ENCODE measurements around the gene TCFL5.

The TCFL5 gene

DNA sequence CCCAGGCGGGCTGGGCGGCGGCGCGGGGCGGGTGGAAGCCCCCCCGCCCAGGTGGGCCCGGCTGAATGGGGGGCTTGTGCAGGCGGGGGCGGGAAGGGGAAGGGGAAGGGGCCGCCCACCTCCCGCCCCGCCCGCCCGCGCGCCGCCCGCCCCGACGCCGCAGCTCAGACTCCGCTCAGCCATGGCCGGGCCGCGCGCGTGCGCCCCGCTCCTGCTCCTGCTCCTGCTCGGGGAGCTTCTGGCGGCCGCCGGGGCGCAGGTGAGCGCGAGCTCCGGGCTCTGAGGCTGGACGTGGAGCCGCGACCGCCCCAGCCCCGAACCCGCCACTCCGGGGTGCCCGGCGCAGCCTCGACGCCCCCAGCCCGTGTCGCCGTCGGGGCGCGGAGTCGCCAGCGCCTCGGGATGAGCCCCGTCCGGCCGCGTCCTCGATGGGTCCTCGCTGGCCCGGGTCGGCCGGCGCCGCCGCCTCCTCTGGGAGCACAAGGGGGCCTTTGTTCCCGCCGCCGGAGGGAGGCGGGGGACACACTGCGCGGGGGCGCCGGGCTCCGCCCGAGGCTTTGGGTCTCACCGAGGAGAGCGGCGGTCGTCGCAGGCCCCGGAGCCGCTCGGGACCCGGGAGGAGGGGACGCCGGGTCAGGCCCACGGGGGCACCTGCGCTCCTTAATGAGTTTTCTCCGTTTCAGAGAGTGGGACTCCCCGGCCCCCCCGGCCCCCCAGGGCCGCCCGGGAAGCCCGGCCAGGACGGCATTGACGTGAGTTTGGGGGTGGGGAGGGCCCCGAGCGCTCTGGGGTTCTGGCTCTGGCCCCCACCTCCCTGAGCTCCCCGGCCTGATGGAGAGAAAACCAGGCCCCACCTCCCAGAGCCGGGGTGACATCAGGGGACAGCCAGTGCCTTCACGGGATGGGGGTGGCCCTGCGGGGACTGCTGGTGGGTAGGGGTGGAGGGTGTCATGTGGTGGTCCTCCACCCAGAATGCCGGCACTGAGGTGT is 44.4 kb downstream of the TCFL5 start, which contains the start of gene COL9A3:
TSS of gene COL9A3 (plus strand) at position 167 of the 990 bp plus-strand sequence. CDS start at position 182, 15 bp downstream.
- peak within 1 kb of the TSS; percentile 39 for H3K4me3 Mint-ChIP-seq
- peak; percentile 38 for ATAC-seq (ENCODE audit: low read depth)
- H3K9me3 Mint-ChIP-seq = no peaks in the 10 kb centered on the region
- peaks cover 10% of the 10 kb centered on the region for H3K27me3 Mint-ChIP-seq
- DNase-seq (ENCODE audit: low spot score in 2 of 2) = no peak
- H3K36me3 Mint-ChIP-seq = peaks cover 4% of the 10 kb centered on the region
- H3K27ac Mint-ChIP-seq = no peak within 1 kb of the TSS
- H3K4me1 Mint-ChIP-seq = peaks cover 5% of the 10 kb centered on the region

DNA sequence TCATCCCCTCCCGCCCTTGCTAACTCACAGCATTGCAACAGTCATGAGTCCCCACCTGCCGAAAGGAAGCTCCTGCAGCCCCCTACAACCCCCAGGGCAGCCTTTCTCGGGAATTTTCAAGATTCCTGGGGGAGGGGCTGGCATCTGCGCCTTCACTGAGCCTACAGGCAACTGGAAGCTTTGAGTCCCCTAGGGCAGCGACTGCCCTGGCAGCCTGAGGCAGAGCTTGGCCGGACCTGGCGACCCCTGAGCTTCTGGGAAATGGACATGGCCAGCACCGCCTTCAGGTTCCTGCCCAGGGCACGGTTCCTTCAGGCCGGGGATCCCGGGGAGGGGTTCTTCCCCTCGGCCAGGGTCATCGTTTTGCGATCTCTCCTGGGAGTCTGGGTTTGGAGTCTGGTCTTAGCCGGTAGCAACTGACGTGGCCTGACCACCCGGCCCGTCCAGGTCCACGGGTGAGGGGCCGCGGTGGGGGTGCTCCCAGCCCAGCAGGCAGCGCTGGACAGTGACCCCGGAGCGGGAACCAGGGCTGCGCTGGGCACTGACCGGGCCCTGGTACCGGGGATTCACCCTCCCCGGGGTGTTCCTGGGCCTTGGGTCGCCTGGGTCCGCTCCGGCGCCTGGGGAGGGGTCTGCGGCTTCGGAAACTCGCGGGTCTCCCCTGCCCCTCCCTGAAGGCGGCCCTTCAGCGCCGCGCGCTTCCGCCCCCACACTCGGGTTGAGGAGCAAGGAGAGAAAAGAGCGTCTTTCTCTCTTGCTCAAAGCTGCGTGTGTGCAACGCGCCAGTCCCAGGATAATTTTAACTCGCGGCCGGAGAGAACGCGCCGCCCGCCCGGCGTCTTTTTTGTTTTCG is 45.4 kb downstream of the TCFL5 start:
- H3K4me3 Mint-ChIP-seq = peak overlapping the region; percentile 39

DNA sequence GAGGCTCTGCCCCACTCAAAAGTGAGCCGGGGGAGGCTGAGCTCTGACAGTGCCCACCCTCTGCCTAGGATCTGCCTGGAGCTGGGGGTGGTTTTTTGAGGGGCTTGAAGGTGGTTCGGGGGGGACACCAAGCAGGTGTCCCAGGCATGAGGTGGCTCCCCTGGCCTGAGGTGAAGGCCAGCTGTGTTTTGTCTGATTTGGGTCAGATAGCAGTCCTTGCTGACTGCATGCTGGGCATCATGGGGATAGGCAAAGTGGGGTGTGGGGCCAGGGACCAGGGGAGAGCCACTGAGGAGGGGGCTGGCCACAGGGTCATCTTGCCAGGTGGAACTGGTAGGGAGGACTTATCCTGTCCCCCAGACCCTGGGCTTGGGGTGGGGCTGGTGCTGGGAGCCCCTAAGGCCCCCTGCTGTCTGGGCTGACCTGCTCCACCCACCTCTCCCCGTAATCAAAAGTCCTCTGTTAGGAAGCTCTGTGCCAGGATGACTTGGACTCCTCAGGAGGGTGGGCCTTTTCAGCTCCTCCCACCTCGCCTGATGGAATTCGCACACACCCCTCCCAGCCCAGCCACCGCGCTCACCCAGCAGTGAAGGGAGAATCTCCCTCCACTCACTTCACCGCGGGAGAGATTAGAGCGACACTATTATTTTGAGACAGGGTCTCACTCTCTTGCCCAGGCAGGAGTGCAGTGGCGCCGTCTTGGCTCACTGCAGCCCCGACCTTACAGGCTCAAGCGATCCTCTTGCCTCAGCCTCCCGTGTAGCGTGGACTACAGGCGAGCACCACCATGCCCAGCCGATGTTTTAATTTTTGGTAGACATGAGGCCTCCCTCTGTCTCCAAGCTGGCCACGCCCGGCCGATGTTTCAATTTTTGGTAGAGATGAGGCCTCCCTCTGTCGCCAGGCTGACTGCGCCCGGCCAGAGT is 46.3 kb downstream of the TCFL5 start:
- H3K36me3 Mint-ChIP-seq = peaks cover 8% of the 10 kb centered on the region
- ATAC-seq (ENCODE audit: low read depth) = no peak
- H3K4me1 Mint-ChIP-seq = peaks cover 5% of the 10 kb centered on the region
- no peaks in the 10 kb centered on the region for H3K9me3 Mint-ChIP-seq
- H3K27me3 Mint-ChIP-seq = peaks cover 9% of the 10 kb centered on the region
- no peak overlapping the region for H3K27ac Mint-ChIP-seq
- no peak for DNase-seq (ENCODE audit: low spot score in 2 of 2)
- peak overlapping the region; percentile 39 for H3K4me3 Mint-ChIP-seq

More for the DNA sequence above, 45.4 kb downstream of the TCFL5 start:
- peaks cover 8% of the 10 kb centered on the region for H3K36me3 Mint-ChIP-seq
- no peak for DNase-seq (ENCODE audit: low spot score in 2 of 2)
- ATAC-seq (ENCODE audit: low read depth) = peak; percentile 23
- H3K9me3 Mint-ChIP-seq = no peaks in the 10 kb centered on the region
- H3K4me1 Mint-ChIP-seq = peaks cover 5% of the 10 kb centered on the region
- H3K27ac Mint-ChIP-seq = no peak overlapping the region
- H3K27me3 Mint-ChIP-seq = peaks cover 10% of the 10 kb centered on the region

DNA sequence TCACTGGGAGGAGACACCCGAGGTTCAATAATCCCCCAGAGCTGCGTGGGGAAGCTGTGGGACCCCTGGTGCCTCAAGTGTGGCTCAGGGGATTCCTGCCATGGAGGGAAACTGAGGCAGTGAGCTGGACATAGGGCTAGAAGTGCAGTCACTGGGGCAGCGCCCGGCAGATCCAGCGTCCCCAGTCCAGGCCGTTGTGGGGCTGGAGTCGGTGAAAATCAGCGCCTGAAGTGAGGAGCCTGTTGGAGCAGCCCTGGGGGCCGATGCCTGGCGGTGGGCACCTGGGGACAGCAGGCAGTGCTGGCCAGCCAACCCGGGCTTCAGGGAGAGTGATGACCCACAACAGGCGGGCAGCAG is 46.9 kb downstream of the TCFL5 start:
- no peaks in the 10 kb centered on the region for H3K9me3 Mint-ChIP-seq
- ATAC-seq (ENCODE audit: low read depth) (no peak), DNase-seq (ENCODE audit: low spot score in 2 of 2) (no peak)
- no peak overlapping the region for H3K27ac Mint-ChIP-seq
- peaks cover 8% of the 10 kb centered on the region for H3K27me3 Mint-ChIP-seq
- H3K36me3 Mint-ChIP-seq = peaks cover 8% of the 10 kb centered on the region
- no peak overlapping the region for H3K4me3 Mint-ChIP-seq
- peaks cover 5% of the 10 kb centered on the region for H3K4me1 Mint-ChIP-seq

DNA sequence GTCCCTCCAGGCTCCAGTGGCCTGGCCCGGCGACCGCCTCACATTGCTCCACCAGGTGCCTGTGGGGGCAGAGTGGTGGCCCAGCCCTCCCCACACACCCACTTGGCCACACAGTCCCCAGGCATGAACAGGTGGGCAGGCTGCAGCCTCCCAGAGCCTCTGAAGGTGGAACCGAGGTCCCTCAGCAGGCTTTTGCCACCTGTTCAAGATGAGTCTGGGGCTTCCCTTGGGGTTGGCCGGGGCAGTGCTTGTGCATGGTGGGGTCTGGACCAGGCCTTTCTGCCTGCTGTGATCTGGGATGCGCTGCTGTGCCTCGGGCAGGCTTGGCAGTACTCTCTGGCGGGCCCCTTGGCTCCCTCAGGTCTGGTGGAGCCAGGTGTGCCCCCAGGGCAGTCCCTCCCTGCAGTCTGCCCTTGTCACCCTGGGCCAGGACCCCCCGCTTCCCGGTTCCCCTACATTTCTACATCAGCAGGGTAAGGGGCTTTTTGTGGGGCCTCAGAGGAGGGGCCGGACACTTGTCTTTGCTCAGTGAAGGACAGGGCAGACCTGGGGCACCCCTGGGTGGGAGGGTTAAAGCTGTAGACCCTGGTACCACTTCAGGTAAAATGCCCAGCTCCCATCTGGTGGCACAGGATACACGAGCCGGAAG is 47.4 kb downstream of the TCFL5 start:
- Mint-ChIP-seq H3K27me3 (peaks cover 8% of the 10 kb centered on the region), H3K4me1 (peaks cover 5% of the 10 kb centered on the region), H3K36me3 (peaks cover 10% of the 10 kb centered on the region), H3K9me3 (no peaks in the 10 kb centered on the region), H3K27ac (no peak overlapping the region), H3K4me3 (no peak overlapping the region)
- ATAC-seq (ENCODE audit: low read depth) (peak; percentile 14), DNase-seq (ENCODE audit: low spot score in 2 of 2) (no peak)

DNA sequence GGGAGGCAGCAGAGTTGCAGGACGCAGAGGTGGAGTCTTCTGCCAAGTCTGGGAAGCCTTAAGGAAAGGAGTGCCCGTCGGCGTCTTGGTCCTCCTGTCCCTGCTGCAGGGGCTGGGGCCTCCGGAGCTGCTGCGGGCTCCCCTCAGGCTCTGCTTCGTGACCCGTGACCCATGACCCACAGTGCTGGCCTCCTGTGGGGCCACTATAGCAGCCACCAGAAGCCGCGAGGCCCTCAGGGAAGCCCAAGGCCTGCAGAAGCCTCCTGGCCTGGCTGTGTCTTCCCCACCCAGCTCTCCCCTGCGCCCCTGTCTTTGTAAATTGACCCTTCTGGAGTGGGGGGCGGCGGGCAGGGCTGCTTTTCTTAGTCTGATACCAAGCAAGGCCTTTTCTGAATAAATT is 48.0 kb downstream of the TCFL5 start:
- Mint-ChIP-seq H3K27me3 (peaks cover 8% of the 10 kb centered on the region), H3K27ac (no peak overlapping the region), H3K4me1 (peaks cover 5% of the 10 kb centered on the region), H3K4me3 (no peak overlapping the region), H3K36me3 (peaks cover 10% of the 10 kb centered on the region), H3K9me3 (no peaks in the 10 kb centered on the region)
- no peak for ATAC-seq (ENCODE audit: low read depth)
- DNase-seq (ENCODE audit: low spot score in 2 of 2) = no peak

DNA sequence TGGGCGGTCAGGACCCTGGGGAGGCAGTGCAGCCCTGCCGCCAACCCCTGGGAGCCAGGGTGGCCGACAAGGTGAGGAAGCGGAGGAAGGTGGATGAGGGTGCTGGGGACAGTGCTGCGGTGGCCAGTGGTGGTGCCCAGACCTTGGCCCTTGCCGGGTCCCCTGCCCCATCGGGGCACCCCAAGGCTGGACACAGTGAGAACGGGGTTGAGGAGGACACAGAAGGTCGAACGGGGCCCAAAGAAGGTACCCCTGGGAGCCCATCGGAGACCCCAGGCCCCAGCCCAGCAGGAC is 48.8 kb downstream of the TCFL5 start:
- H3K36me3 Mint-ChIP-seq = peaks cover 14% of the 10 kb centered on the region
- H3K27ac Mint-ChIP-seq = no peak overlapping the region

DNA sequence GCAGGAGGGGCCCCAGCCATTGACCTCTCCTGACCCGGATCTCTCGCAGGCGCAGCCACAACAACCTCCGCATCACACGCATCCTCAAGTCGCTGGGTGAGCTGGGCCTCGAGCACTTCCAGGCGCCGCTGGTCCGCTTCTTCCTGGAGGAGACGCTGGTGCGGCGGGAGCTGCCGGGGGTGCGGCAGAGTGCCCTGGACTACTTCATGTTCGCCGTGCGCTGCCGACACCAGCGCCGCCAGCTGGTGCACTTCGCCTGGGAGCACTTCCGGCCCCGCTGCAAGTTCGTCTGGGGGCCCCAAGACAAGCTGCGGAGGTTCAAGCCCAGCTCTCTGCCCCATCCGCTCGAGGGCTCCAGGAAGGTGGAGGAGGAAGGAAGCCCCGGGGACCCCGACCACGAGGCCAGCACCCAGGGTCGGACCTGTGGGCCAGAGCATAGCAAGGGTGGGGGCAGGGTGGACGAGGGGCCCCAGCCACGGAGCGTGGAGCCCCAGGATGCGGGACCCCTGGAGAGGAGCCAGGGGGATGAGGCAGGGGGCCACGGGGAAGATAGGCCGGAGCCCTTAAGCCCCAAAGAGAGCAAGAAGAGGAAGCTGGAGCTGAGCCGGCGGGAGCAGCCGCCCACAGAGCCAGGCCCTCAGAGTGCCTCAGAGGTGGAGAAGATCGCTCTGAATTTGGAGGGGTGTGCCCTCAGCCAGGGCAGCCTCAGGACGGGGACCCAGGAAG is 49.3 kb downstream of the TCFL5 start:
- Mint-ChIP-seq H3K9me3 (no peaks in the 10 kb centered on the region), H3K4me1 (peaks cover 7% of the 10 kb centered on the region), H3K4me3 (no peak overlapping the region), H3K36me3 (peaks cover 14% of the 10 kb centered on the region), H3K27ac (no peak overlapping the region), H3K27me3 (peaks cover 8% of the 10 kb centered on the region)
- no peak for DNase-seq (ENCODE audit: low spot score in 2 of 2)
- no peak for ATAC-seq (ENCODE audit: low read depth)

More for the DNA sequence above, 48.8 kb downstream of the TCFL5 start:
- Mint-ChIP-seq H3K4me1 (peaks cover 5% of the 10 kb centered on the region), H3K4me3 (no peak overlapping the region), H3K27me3 (peaks cover 8% of the 10 kb centered on the region), H3K9me3 (no peaks in the 10 kb centered on the region)
- ATAC-seq (ENCODE audit: low read depth) (no peak), DNase-seq (ENCODE audit: low spot score in 2 of 2) (no peak)

DNA sequence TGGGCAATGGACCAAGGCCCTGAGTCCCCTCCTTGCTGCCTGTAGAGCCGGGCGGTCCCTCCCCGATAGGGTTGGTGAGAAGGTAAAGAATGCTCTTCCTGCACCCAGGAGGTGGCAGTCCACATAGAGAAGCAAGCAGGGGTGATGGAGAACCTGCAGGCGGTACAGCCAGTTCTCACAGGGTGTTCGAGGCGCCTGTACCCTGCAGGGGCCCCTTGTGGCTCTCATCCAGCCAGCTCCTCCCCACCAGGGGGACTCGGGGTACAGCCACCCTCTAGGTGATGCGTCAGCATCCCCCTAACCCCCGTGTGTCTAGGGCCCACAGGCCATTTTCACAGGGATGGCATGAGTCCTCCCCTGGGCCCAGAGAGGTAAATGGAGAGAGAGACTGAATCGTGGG is 49.9 kb downstream of the TCFL5 start:
- Mint-ChIP-seq H3K9me3 (no peaks in the 10 kb centered on the region), H3K36me3 (peaks cover 14% of the 10 kb centered on the region), H3K27ac (no peak overlapping the region), H3K27me3 (peaks cover 8% of the 10 kb centered on the region), H3K4me3 (no peak overlapping the region), H3K4me1 (peaks cover 11% of the 10 kb centered on the region)
- ATAC-seq (ENCODE audit: low read depth) = no peak
- no peak for DNase-seq (ENCODE audit: low spot score in 2 of 2)

DNA sequence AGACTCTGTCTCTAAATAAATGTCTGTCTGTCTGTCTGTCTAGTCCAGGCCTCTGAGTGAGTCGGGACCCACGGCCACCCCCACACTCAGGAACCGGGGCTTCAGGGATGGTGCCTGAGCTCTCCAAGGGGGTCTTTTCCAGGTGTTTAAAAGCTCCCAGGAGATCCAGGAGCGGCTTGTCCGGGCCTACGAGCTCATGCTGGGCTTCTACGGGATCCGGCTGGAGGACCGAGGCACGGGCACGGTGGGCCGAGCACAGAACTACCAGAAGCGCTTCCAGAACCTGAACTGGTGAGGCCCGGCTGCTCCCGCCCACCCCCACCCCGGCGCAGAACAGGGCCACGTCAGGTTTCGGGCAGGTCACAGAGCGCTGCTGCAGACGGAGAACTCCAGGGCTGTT is 50.3 kb downstream of the TCFL5 start:
- Mint-ChIP-seq H3K27me3 (peaks cover 8% of the 10 kb centered on the region), H3K4me3 (no peak overlapping the region), H3K27ac (no peak overlapping the region), H3K9me3 (no peaks in the 10 kb centered on the region), H3K36me3 (peaks cover 14% of the 10 kb centered on the region), H3K4me1 (peaks cover 15% of the 10 kb centered on the region)
- DNase-seq (ENCODE audit: low spot score in 2 of 2) (no peak), ATAC-seq (ENCODE audit: low read depth) (no peak)

DNA sequence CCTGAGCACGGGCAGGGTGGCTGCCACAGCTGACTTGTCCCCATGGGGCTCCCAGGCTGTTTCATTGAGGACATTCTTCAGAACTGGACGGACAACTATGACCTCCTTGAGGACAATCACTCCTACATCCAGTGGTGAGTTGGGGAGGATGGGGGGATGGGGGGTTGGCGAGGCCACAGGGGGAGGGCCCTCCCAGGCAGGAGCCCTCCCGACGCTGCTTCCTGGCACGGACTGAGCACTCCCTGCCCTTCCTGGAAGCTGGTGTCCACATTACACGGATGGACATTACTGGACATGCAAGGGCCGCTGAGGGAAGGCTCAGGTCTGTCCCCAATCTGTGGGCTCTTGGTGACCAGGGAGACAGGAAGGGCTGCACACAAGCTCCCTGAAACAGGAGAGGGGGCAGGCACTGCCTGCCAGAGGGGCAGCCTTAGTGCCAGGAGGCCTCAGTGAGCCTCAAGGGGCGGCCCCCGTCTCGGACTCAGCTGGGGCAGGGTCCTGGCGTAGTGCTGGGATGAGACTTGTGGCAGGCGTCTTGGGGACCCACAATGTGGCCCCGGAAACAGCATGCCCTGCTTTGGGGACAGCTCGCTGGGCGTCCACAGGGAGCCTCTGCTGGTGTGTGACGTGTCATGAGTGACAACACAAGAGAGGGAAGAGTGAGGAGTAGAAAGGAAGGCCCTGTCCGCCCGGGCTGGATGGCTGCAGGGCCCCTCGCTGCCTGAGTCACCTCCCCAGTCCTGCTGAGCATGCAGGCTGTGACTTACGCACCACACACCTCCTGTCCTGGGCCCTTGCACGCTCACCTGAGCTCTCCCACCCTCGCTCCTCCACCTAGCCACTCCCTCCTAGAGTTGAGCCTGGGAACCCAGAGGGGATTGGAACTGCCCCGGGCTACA is 51.8 kb downstream of the TCFL5 start:
- H3K36me3 Mint-ChIP-seq = peaks cover 14% of the 10 kb centered on the region
- ATAC-seq (ENCODE audit: low read depth) (no peak), DNase-seq (ENCODE audit: low spot score in 2 of 2) (no peak)
- peaks cover 2% of the 10 kb centered on the region for H3K27me3 Mint-ChIP-seq
- H3K4me1 Mint-ChIP-seq = peaks cover 18% of the 10 kb centered on the region
- no peak overlapping the region for H3K4me3 Mint-ChIP-seq
- no peak overlapping the region for H3K27ac Mint-ChIP-seq
- H3K9me3 Mint-ChIP-seq = no peaks in the 10 kb centered on the region

Measured in memory B cell (primary cell).